ENCODE data around the gene WBP2.

GRCh38 chr17:75806822-75807500 lies 48.2 kb downstream of the WBP2 start:
- no peak for TF ChIP-seq CTCF (IDR thresholded peaks at IDR 0.05; ENCODE audit: poor library complexity, severe bottlenecking)
- TF ChIP-seq POLR2AphosphoS5 (IDR thresholded peaks at IDR 0.05) = no peak
- TF ChIP-seq EZH2 (IDR thresholded peaks at IDR 0.05; ENCODE audit: borderline replicate concordance, insufficient read depth, low read length, poor library complexity, severe bottlenecking) = no peak
- TF ChIP-seq REST (IDR thresholded peaks at IDR 0.05; ENCODE audit: borderline replicate concordance) = no peak
- no peak for TF ChIP-seq EP300 (conservative IDR thresholded peaks at IDR 0.05; ENCODE audit: poor library complexity, severe bottlenecking)
